ENCODE measurements around the gene CLIC5.
A peak's percentile ranks its signal among the peaks of the same experiment; 100 is the strongest.

The CLIC5 gene

DNA sequence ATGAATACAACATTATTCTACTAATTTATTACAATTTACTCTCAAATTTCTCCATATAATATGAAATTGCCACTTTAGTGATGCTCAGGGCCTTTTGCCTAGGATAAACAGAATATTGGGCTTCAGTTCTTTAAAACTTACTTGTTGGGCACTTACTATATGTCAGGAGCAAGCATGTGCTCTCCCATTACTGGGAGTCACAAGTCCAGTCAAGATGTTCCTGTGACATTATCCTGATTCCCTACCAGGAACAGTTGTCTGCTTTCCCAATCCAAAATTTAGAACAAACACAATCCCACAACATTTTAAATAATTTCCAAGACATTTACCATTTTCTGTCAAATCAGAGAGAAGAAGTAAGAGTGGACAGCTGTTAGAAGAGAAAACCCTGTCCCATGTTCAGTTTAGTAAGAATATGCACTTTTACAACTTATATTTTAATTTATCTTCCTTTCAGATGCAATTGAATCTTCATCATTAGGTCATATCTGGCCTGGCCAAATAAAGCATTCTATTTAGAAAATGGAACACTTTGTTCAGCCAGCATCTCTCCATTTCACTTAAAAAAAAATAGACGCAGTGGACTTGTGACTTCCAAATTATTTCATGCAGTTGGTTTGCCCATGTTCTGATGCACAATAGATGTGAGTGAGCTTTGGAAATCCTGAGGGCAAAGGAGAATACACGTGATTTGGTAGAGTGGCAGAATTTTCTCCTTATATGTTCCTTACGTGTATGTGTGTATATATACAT is 159.8 kb downstream of the CLIC5 start:
- H2AFZ ChIP-seq: no peak overlapping the region
- no peak for TF ChIP-seq CTCF (IDR thresholded peaks at IDR 0.05)
- no peaks in the 10 kb centered on the region for H3K79me2 ChIP-seq
- no peak overlapping the region for H3K27ac ChIP-seq
- no peaks in the 10 kb centered on the region for H3K27me3 ChIP-seq (ENCODE audit: control insufficient read depth, insufficient read depth, low read length)
- no peaks in the 10 kb centered on the region for H3K36me3 ChIP-seq (ENCODE audit: control insufficient read depth, insufficient read depth, low read length)
- H3K4me3 ChIP-seq (ENCODE audit: low read depth, low read length): no peak overlapping the region
- H3K4me1 ChIP-seq: no peaks in the 10 kb centered on the region
- H3K4me2 ChIP-seq (ENCODE audit: low read length): no peak overlapping the region
- H3K9ac ChIP-seq: no peak overlapping the region
- H3K9me3 ChIP-seq (ENCODE audit: control insufficient read depth, low read length): no peaks in the 10 kb centered on the region

DNA sequence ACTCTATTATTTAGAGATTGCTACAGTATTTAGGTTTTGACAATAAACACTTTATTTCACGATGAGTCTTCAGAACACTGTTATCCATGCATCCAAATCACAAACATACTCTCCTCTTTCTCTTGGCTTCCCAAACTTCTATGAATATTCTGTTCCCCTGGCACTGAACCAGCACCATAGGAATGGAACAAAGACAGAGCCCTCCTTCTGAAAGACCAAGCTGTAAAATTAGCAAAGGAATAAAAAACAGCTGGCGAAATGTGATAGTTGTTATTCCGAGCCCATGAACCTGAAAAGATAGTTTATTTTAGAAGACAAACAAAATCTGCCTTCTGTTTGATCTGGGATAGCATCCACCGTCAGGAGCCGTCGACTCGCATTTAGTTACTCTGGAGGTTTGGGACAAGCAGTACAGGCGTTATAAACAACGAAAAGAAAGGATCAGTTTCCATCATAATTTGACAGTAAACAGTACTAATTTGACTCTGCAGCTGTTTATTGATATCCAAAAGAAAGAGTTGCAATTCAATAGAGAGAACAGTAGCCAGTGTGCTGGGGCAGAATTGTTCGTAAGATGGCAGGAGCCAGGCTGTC is 161.4 kb downstream of the CLIC5 start:
- H3K9ac ChIP-seq: no peak overlapping the region
- TF ChIP-seq CTCF (IDR thresholded peaks at IDR 0.05): no peak
- peak overlapping the region; percentile 42 for H2AFZ ChIP-seq
- no peaks in the 10 kb centered on the region for H3K27me3 ChIP-seq (ENCODE audit: control insufficient read depth, insufficient read depth, low read length)
- no peak overlapping the region for H3K27ac ChIP-seq
- no peaks in the 10 kb centered on the region for H3K4me1 ChIP-seq
- no peaks in the 10 kb centered on the region for H3K79me2 ChIP-seq
- no peaks in the 10 kb centered on the region for H3K36me3 ChIP-seq (ENCODE audit: control insufficient read depth, insufficient read depth, low read length)
- H3K4me3 ChIP-seq (ENCODE audit: low read depth, low read length): no peak overlapping the region
- H3K4me2 ChIP-seq (ENCODE audit: low read length): no peak overlapping the region
- no peaks in the 10 kb centered on the region for H3K9me3 ChIP-seq (ENCODE audit: control insufficient read depth, low read length)

DNA sequence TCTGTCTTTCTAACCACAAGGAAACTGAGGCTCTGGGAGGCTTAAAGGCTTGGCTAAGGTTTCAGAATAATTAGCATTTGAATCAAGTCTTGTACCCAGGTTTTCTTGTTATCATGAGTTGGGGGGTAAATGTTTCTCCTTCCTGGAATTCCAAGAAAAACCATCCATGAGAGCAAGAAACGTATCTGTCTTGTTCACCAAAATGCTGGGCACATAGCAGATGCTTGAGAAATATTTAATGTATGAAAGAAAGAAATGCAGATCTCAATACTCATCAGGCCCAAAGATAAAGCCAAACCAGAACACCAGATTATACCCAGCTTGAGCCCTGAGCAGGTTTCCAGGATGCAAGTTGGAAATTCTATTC is 164.6 kb downstream of the CLIC5 start:
- Histone ChIP-seq H3K9ac (no peak overlapping the region), H3K9me3 (ENCODE audit: control insufficient read depth, low read length) (no peaks in the 10 kb centered on the region), H3K27me3 (ENCODE audit: control insufficient read depth, insufficient read depth, low read length) (no peaks in the 10 kb centered on the region), H3K4me3 (ENCODE audit: low read depth, low read length) (no peak overlapping the region), H3K79me2 (no peaks in the 10 kb centered on the region), H3K27ac (no peak overlapping the region), H3K4me2 (ENCODE audit: low read length) (no peak overlapping the region), H2AFZ (no peak overlapping the region), H3K4me1 (no peaks in the 10 kb centered on the region), H3K36me3 (ENCODE audit: control insufficient read depth, insufficient read depth, low read length) (no peaks in the 10 kb centered on the region)
- TF ChIP-seq CTCF (IDR thresholded peaks at IDR 0.05): no peak

- no peaks in the 10 kb centered on the region for H3K79me2 ChIP-seq
- TF ChIP-seq CTCF (IDR thresholded peaks at IDR 0.05): no peak
Measured at GRCh38 chr6:45850378-45851033, 165.2 kb downstream of the CLIC5 start.

More at GRCh38 chr6:45850378-45851033, 165.2 kb downstream of the CLIC5 start:
- no peaks in the 10 kb centered on the region for H3K36me3 ChIP-seq (ENCODE audit: control insufficient read depth, insufficient read depth, low read length)
- no peaks in the 10 kb centered on the region for H3K9me3 ChIP-seq (ENCODE audit: control insufficient read depth, low read length)
- H3K4me3 ChIP-seq (ENCODE audit: low read depth, low read length): no peak overlapping the region
- H3K4me1 ChIP-seq: no peaks in the 10 kb centered on the region
- no peaks in the 10 kb centered on the region for H3K27me3 ChIP-seq (ENCODE audit: control insufficient read depth, insufficient read depth, low read length)
- H3K9ac ChIP-seq: no peak overlapping the region
- no peak overlapping the region for H3K27ac ChIP-seq
- no peak overlapping the region for H2AFZ ChIP-seq
- no peak overlapping the region for H3K4me2 ChIP-seq (ENCODE audit: low read length)

Measured in parathyroid adenoma (tissue), 2 donors.